Loucy (cell line): ENCODE measurements around the gene MICA.

ENCODE experiments used
- H2AFZ ChIP-seq: fragments of 200-600 bp; sonication (generic); 2 replicates; pipeline ENCODE4 v1.6.0; 2016; ENCODE audit warnings: antibody characterized with exemption, mild to moderate bottlenecking, low read length, moderate library complexity
- H3F3A ChIP-seq: fragments of 200-600 bp; 2 replicates; pipeline ENCODE4 v1.6.0; 2016; ENCODE audit warnings: antibody characterized with exemption, low read depth, mild to moderate bottlenecking
- H3K27me3 ChIP-seq: fragments of 200-600 bp; sonication (generic); 2 replicates; pipeline ENCODE4 v1.6.1; 2014; ENCODE audit warnings: low read length, mild to moderate bottlenecking; ENCODE audit not compliant: insufficient read depth, poor library complexity, severe bottlenecking
- H3K36me3 ChIP-seq: fragments of 200-600 bp; sonication (generic); 2 replicates; pipeline ENCODE4 v1.6.1; 2016; ENCODE audit warnings: low read length; ENCODE audit not compliant: insufficient read depth
- H3K4me1 ChIP-seq: fragments of 200-600 bp; sonication (generic); 2 replicates; pipeline ENCODE4 v1.5.1; 2014; ENCODE audit warnings: low read length, mild to moderate bottlenecking; ENCODE audit not compliant: insufficient read depth, poor library complexity, severe bottlenecking
- H3K4me2 ChIP-seq: fragments of 200-600 bp; sonication (generic); 2 replicates; pipeline ENCODE4 v1.6.0; 2014; ENCODE audit warnings: antibody characterized with exemption, low read length, low read depth, mild to moderate bottlenecking; ENCODE audit not compliant: poor library complexity, severe bottlenecking
- H3K4me3 ChIP-seq: fragments of 200-600 bp; sonication (generic); 2 replicates; pipeline ENCODE4 v1.5.1; 2014; ENCODE audit warnings: low read length, mild to moderate bottlenecking, mixed read lengths; ENCODE audit not compliant: poor library complexity, severe bottlenecking
- H3K79me2 ChIP-seq: fragments of 200-600 bp; sonication (generic); 2 replicates; pipeline ENCODE4 v1.6.1; 2014; ENCODE audit warnings: low read length; ENCODE audit not compliant: insufficient read depth
- H3K9ac ChIP-seq: fragments of 200-600 bp; sonication (generic); 2 replicates; pipeline ENCODE4 v1.6.0; 2014; ENCODE audit warnings: mild to moderate bottlenecking, low read depth, low read length, moderate library complexity; ENCODE audit not compliant: poor library complexity, severe bottlenecking
- H3K9me2 ChIP-seq: fragments of 200-600 bp; sonication (generic); replicated peaks from 2 replicates; pipeline ENCODE4 v1.6.1; 2016; ENCODE audit warnings: low read depth, low read length, mixed read lengths
- H3K9me3 ChIP-seq: fragments of 200-600 bp; sonication (generic); 2 replicates; pipeline ENCODE4 v1.6.1; 2014; ENCODE audit warnings: mild to moderate bottlenecking, antibody characterized with exemption, low read length, low read depth; ENCODE audit not compliant: insufficient read depth
- H4K20me1 ChIP-seq: fragments of 200-600 bp; sonication (generic); 2 replicates; pipeline ENCODE4 v1.6.0; 2014; ENCODE audit warnings: antibody characterized with exemption, low read length, mild to moderate bottlenecking; ENCODE audit not compliant: insufficient read depth, poor library complexity, severe bottlenecking
- EZH2phosphoT487 ChIP-seq: fragments of 200-600 bp; IDR thresholded peaks from 2 replicates; pipeline ENCODE4 v1.6.1; 2018; ENCODE audit warnings: antibody characterized with exemption, mild to moderate bottlenecking, moderate library complexity, borderline replicate concordance
- TF ChIP-seq, protein P1 (sequence below): fragments of 200-600 bp; sonication (generic); conservative IDR thresholded peaks from 2 replicates; pipeline ENCODE4 v1.5.1; 2014; ENCODE audit warnings: mild to moderate bottlenecking, antibody characterized with exemption, low read length

MICA gene

DNA sequence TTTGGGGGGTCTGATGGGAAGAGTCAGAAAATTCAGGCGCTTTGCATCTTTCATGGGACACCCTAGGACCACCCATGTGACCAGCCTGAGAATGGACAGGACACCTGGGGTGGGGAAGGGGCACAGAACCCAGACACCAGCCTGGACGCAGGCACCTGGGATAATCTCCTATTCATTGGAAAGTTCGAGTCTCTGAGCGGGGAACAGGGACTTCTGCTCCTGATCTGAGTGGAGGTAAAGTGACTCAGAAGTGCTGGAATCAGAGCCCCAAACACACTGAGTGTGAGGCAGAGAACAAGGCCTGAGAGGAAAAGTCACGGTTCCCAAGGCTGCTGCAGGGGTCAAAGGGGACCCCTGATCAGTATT lies 47.8 kb upstream of the MICA start:
- peak overlapping the region; percentile 93 for H3K4me2 ChIP-seq
- no peaks in the 10 kb centered on the region for H3K9me2 ChIP-seq
- H3F3A ChIP-seq = peaks cover 3% of the 10 kb centered on the region; the same call in 1 of the 2 replicates
- peaks cover 22% of the 10 kb centered on the region; the same call in 1 of the 2 replicates for H3K36me3 ChIP-seq
- H3K79me2 ChIP-seq = peaks cover 46% of the 10 kb centered on the region
- H3K9ac ChIP-seq = peak overlapping the region; percentile 96
- peaks cover 33% of the 10 kb centered on the region for H4K20me1 ChIP-seq
- H2AFZ ChIP-seq = no peak overlapping the region
- H3K4me1 ChIP-seq = peaks cover 38% of the 10 kb centered on the region
- TF ChIP-seq EZH2phosphoT487 = no peak
- H3K27me3 ChIP-seq = peaks cover 6% of the 10 kb centered on the region
- no peaks in the 10 kb centered on the region for H3K9me3 ChIP-seq
- H3K4me3 ChIP-seq = peak overlapping the region; percentile 87

DNA sequence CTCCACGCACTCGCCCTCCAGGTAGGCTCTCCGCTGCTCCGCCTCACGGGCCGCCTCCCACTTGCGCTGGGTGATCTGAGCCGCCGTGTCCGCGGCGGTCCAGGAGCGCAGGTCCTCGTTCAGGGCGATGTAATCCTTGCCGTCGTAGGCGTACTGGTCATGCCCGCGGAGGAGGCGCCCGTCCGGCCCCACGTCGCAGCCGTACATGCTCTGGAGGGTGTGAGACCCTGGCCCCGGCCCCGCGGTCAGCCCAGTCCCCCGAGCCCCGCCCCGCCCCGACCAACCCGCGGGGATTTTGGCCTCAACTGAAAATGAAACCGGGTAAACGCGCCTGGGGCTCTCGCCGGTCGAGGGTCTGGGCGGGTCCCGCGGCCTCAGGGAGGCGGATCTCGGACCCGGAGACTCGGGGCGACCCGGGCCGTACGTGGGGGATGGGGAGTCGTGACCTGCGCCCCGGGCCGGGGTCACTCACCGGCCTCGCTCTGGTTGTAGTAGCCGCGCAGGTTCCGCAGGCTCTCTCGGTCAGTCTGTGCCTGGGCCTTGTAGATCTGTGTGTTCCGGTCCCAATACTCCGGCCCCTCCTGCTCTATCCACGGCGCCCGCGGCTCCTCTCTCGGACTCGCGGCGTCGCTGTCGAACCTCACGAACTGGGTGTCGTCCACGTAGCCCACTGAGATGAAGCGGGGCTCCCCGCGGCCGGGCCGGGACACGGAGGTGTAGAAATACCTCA lies 47.0 kb upstream of the MICA start:
- Histone ChIP-seq H3K9me3 (no peaks in the 10 kb centered on the region), H3K79me2 (peaks cover 46% of the 10 kb centered on the region), H3K9ac (peak overlapping the region; percentile 96), H3K36me3 (peaks cover 22% of the 10 kb centered on the region; the same call in 1 of the 2 replicates), H3F3A (peaks cover 3% of the 10 kb centered on the region; the same call in 1 of the 2 replicates), H2AFZ (peak overlapping the region; percentile 54; the same call in 1 of the 2 replicates), H4K20me1 (peaks cover 33% of the 10 kb centered on the region), H3K9me2 (no peaks in the 10 kb centered on the region), H3K4me2 (peak overlapping the region; percentile 93), H3K4me3 (peak overlapping the region; percentile 87), H3K27me3 (peaks cover 6% of the 10 kb centered on the region), H3K4me1 (peaks cover 38% of the 10 kb centered on the region)
- TF ChIP-seq, protein P1, sequence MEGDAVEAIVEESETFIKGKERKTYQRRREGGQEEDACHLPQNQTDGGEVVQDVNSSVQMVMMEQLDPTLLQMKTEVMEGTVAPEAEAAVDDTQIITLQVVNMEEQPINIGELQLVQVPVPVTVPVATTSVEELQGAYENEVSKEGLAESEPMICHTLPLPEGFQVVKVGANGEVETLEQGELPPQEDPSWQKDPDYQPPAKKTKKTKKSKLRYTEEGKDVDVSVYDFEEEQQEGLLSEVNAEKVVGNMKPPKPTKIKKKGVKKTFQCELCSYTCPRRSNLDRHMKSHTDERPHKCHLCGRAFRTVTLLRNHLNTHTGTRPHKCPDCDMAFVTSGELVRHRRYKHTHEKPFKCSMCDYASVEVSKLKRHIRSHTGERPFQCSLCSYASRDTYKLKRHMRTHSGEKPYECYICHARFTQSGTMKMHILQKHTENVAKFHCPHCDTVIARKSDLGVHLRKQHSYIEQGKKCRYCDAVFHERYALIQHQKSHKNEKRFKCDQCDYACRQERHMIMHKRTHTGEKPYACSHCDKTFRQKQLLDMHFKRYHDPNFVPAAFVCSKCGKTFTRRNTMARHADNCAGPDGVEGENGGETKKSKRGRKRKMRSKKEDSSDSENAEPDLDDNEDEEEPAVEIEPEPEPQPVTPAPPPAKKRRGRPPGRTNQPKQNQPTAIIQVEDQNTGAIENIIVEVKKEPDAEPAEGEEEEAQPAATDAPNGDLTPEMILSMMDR = peak; percentile 18; the same call in 1 of the 2 replicates
- no peak for TF ChIP-seq EZH2phosphoT487

DNA sequence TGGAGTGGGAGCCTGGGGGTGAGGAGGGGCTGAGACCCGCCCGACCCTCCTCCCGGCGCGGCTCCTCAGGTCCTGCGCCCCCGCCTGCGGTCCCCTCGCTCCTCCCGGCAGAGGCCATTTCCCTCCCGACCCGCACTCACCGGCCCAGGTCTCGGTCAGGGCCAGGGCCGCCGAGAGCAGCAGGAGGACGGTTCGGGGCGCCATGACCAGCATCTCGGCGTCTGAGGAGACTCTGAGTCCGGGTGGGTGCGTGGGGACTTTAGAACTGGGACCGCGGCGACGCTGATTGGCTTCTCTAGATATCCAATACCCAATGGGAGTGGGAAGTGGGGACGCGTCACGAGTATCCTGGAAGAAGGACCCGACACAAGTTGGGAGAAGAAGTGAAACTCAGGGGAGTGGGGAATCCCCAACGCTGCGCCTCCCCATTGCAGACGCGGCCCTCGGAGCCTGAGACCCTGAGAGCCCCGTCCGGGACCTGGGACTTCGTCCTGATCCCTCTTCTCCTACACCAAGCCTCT lies 46.4 kb upstream of the MICA start, which contains the start of gene HLA-B:
Gene HLA-B (minus strand): TSS at position 234 of the 521 bp plus-strand sequence. CDS start 21 bp downstream, at position 213.
- Histone ChIP-seq H3K4me2 (peak within 1 kb of the TSS; percentile 93), H3F3A (peaks cover 3% of the 10 kb centered on the region; the same call in 1 of the 2 replicates), H3K4me3 (peak within 1 kb of the TSS; percentile 87), H3K36me3 (peaks cover 22% of the 10 kb centered on the region; the same call in 1 of the 2 replicates), H4K20me1 (peaks cover 33% of the 10 kb centered on the region), H3K4me1 (peaks cover 38% of the 10 kb centered on the region), H3K9me2 (no peaks in the 10 kb centered on the region), H3K9me3 (no peaks in the 10 kb centered on the region), H3K9ac (peak within 1 kb of the TSS; percentile 96), H3K27me3 (peaks cover 6% of the 10 kb centered on the region), H2AFZ (peak within 1 kb of the TSS; percentile 93), H3K79me2 (peaks cover 46% of the 10 kb centered on the region)
- no peak for TF ChIP-seq EZH2phosphoT487
- TF ChIP-seq, protein P1 = no peak
